ENCODE data around the gene ZNF142.

Gene ZNF142

DNA sequence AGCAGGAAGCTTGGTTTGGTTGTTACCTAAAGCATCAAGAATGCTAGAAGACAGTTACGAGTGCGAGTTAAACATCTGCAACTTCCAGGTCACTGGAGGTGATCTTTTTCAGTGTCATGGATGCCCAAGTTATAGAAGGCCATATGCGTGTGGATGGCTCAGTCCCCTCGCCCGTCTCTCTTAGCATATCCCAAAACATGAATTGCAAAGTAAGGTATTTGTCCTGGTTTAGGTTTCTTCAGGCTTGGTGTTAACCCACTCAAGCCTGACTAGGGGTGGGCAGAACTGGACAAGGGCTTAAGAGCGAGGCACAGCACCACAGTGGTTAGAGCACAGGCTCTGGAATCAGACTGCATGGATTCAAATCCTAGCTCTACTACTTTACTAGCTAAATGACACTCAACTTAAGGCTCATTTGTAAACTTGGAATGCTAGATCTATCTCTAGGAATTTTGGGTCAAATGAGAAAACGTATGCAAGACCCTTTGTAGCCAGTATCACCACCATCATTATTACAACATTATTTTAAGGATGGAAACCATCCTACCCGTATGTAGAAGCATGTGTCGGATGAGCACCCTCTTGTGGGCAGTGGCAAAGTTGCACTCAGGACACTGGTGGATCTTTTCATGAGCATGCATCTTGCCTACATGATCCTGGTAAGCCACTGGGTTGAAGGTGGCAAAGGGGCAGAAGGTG, 11.2 kb downstream of the ZNF142 start:
- peak in 1 of 2 experiments; percentile 48 for DNase-seq (ENCODE audit: low read depth in 2 of 2)

DNA sequence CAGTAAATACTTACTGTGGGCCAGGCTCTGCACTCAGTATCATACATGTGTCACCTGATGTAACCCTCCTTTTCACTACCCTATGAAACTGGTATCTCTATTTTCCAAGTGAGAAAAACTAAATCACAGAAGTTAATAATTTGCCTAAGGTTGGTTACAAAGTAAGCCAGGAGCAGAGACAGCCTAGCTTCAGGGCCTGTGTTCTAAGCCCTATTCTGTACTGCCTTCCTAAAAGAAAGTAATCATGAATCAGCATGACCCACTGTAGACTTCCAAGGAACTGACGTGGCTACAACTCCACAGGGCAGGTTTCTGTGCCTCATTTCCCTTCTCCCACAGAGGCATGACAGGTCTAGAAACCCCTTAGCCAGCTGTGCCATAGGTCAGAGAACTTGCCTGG, 14.3 kb downstream of the ZNF142 start:
- no peak for DNase-seq (ENCODE audit: low read depth in 2 of 2)

GRCh38 chr2:218644721-218645120, 14.7 kb downstream of the ZNF142 start:
- DNase-seq (ENCODE audit: low read depth in 2 of 2) = no peak

- DNase-seq (ENCODE audit: low read depth in 2 of 2) = no peak
Measured at GRCh38 chr2:218643751-218644310, 15.6 kb downstream of the ZNF142 start.

DNA sequence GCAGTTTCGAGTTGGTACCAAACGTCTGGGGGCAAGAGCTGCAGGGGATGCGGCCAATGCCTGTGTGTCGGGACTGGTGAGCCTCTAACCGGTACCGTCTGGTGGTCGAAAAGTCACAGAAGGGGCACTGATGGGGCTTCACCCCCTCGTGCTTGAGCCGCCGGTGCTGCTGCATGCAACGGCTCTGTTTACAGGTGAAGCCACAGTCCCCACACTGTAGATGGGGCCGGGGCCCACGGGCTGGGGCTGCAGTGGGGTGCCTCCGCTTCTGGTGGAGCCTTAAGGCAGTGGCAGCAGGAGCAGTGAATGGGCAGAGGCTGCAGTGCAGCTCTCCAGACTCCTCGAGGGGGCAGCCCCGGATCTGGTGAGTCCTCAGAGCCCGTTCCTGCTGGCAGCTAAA, 16.6 kb downstream of the ZNF142 start:
- DNase-seq (ENCODE audit: low read depth in 2 of 2) = no peak

DNA sequence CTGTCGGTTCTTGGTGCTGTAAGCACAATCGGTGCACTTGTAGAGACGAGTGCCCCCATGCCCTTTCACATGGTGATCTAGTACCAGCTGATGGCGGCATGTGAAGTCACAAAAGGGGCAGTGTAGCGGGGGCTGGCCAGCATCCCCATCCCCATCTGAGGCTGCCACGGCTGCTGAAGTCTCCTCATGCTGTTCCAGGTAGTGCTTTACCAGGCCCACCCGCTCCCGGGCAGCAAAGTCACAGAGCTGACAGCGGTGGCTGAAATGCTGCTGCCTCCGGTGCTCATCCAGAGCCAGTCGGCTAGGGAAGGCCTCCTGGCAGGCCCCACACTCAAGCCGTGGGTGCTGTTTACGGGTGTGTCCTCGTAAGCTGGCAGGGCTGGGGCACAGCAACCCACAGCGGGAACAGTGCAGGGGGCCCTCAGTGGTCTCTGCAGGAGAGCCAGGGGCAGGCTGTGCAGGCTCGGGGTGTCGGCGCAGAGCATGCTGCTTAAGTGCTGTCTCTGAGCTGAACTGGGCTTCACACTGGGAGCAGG, 17.2 kb downstream of the ZNF142 start:
- DNase-seq (ENCODE audit: low read depth in 2 of 2) = no peak

DNA sequence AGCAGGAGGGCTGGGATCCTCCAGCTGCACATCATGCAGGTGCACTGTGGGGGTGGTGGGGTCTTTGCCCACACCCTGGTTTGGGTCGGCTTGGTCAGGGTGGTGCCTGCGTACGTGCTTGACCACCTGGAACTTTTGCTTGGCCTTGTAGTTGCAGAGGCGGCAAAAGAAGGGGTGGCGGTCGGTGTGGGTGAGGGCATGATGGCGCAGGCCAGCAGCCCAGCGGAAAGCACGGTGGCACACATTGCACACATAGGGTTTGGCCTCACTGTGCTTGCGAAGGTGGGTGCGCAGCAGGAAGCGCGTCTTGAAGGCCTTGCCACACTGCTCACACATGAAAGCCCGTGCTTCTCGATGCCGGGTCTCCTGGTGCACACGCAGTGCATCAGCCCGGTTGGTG, 21.1 kb downstream of the ZNF142 start:
- DNase-seq (ENCODE audit: low read depth in 2 of 2) = no peak

DNA sequence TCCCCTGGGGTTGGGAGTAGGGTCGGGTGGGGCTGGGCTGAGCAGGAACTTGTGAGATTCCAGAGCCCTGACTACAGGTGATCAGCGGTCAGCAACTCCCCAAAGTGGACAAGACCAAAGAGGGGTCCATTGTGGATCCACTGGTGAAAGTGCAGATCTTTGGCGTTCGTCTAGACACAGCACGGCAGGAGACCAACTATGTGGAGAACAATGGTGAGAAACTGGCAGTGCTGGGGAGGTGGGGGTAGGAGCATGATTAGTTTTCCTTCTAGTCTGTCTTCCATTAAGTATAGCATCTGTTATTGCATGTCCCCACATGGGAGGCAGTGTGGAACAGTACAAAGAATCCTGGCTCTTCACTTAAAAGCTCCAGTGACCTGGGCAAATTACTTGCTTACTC, 23.7 kb downstream of the ZNF142 start:
- no peak for DNase-seq (ENCODE audit: low read depth in 2 of 2)

DNA sequence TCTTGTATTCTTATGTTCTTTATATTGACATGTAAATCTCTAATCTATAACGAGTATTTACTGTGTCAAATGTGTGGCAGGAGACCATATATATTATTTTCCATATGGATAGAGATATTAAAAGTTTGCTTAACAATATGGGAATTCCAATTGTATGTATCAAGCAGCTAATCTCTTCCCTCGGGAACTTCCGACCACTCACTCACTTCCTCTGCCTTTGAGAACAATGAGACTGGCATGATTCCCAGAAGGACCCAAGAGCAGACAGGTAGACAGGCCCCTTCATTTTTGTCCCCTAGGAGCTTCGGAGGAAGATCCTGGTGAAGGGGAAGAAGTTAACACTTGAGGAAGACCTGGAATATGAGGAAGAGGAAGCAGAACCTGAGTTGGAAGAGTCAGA, 27.6 kb downstream of the ZNF142 start:
- DNase-seq (ENCODE audit: low read depth in 2 of 2) = no peak

GRCh38 chr2:218627939-218628338, 31.5 kb downstream of the ZNF142 start:
- DNase-seq (ENCODE audit: low read depth in 2 of 2) = no peak

DNA sequence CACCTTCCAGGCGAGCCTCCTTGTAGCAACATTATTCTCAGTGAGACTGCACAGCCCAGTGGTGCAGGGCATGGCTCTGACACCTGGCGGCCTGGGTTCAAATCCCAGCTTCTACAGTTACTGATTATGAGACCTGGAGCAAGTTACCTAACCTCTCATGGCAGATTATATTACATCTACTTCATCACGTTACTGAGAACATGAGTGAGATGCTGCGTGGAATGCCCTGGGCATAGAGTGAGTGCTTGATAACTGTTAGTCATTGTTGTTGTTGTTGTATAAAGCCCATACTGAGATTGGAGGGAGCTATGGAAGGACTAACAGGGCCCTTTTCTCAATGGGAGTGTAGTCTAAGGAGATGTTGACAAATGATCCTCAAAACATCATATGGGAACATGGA, 33.1 kb downstream of the ZNF142 start:
- DNase-seq (ENCODE audit: low read depth in 2 of 2) = no peak

GRCh38 chr2:218623366-218623705, 36.1 kb downstream of the ZNF142 start:
- DNase-seq (ENCODE audit: low read depth in 2 of 2) = no peak

- no peak for DNase-seq (ENCODE audit: low read depth in 2 of 2)
Measured at GRCh38 chr2:218622606-218623365, 36.6 kb downstream of the ZNF142 start.

DNA sequence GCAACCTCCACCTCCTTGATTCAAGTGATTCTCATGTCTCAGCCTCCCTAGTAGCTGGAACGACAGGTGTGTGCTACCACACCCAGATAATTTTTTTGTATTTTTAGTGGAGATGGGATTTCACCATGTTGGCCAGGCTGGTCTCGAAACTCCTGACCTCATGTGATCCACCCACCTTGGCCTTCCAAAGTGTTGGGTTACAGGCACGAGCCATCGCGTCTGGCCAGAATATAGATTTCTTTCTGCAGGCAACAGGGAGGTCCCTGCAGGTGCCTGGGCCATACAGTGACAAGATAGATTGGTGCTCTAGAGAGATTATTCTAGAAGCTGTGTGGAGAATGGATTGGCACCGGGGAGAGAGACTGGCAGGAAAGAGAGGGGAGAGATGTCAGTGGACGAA, 38.4 kb downstream of the ZNF142 start:
- DNase-seq (ENCODE audit: low read depth in 2 of 2) = no peak

DNA sequence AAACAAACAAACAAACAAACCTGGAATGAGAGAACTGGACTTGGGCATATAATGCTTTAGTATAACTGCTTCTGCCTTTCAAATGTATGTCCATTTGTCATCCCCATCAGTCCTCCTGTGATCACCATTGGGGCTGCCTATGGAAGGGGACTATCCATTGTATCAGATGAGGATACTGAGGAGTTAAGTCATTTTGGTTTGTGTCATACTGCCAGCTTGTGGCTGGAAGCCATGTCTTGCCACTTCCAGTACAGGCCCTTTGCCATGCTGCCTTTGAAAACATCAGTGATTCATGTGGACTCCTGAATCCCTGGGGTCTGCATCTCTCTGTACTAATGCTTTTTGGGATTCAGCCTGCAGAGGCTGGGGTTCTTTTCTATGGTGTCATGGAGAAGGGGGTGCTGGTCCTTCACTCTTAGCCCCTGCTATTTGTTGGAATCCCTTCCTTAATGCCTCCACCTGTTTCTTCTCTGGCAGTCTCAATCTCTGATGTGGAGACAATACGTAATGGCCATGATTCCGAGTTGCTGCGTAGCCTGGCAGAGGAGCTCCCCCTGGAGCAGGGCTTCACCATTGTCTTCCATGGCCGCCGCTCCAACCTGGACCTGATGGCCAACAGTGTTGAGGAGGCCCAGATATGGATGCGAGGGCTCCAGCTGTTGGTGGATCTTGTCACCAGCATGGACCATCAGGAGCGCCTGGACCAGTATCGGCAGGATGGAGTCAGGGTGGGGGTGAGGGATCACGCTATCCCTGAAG, 41.1 kb downstream of the ZNF142 start:
- no peak for DNase-seq (ENCODE audit: low read depth in 2 of 2)

GRCh38 chr2:218615868-218616315, 43.5 kb downstream of the ZNF142 start:
- no peak for DNase-seq (ENCODE audit: low read depth in 2 of 2)

DNA sequence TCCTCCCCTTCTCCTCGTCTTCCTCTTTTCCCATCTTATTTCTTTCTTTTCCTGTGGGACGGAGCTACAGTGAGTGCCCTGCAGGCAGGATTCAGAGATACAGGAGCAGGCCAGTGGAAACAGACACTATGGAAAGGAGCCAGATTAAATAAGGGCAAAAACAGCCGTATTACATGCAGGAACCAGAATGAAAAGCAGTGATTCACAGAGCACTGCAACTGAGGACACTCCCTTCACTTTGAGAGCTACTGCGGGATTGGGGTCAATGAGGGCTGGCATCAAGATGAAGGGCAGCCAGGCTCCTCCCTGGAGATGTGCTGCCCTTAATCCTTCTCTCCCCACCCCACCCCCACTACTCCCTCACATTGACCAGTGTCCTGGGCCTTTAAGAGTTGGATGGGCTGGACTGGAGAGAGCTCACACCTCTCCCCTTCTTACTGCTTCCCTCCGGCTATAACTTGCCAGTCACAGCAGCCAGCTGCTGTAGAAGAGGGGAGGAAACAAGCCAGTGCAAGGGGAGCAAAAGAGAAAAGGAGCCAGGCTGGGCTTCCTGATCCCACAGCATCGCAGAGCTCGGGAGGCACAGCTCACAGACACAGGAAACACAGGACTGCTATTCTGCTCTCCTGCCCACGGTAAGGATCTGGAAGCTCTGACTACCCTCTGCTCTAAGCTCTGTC, 51.8 kb downstream of the ZNF142 start, which contains the start of gene PLCD4:
PLCD4 (plus strand) TSS at position 464 of the 680 bp plus-strand sequence. CDS start 7,841 bp downstream, outside the sequence.
- no peak for DNase-seq (ENCODE audit: low read depth in 2 of 2)

DNA sequence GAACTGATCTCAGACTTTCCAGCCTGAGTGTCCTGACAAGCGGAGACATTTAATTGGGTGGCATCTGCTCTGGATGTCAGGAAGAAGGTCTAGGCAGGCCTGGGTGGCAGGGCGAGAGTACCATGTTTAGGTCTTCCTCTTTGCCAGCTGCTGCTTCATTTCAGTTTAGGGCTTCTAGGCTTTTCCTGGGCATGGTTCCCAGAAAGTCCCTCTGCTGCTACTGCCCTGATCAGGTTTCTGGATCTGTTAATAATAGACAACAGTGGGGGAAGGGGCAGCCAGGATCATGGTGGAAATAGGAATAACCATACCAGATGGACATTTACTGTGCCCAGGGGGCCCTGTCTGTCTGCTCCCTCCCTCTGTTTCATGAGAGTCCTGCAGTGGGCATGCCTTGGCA, 54.0 kb downstream of the ZNF142 start:
- DNase-seq (ENCODE audit: low read depth in 2 of 2) = no peak

Measured in stimulated activated CD4-positive, alpha-beta T cell treated with anti-CD3 and anti-CD28 coated beads, Interleukin-12 subunit alpha, Interleukin-12 subunit beta, amount 100 ng/mL, for 24 hours (primary cell).